Measurements from ENCODE around the gene WDR90. TPM values are rescaled to one million over a fixed set of nuclear protein-coding genes. Genes with fewer than 3 reads are reported as not detected.

WDR90 gene
- total and polyA plus RNA-seq, 2 of the 13 experiments (the other 11 are each of a cell fraction or from before 2014, with no cell fraction given): 14.9 to 28.9 TPM

- 100% methylated on average over 5 of the region's 22 CpGs for WGBS (ENCODE audit: low lambda C conversion rate)
- H4K20me1 ChIP-seq (ENCODE audit: insufficient read depth, low read length): no peaks in the 10 kb centered on the region
- CTCF ChIA-PET (ENCODE audit: low intra/inter-chr PET ratio, low total read pairs): no interaction called here
- H2AFZ ChIP-seq (ENCODE audit: low read length): no peak overlapping the region
- H3K27ac ChIP-seq (ENCODE audit: extremely low read length, insufficient read depth, low read length): no peak overlapping the region
- H3K4me3 ChIP-seq (replicated peaks in 1 of 3; ENCODE audit: insufficient read depth in 1 of 3, low read depth in 2 of 3, low read length in 3 of 3): no peak overlapping the region
- H3K36me3 ChIP-seq (replicated peaks in 1 of 2; ENCODE audit: control insufficient read depth in 1 of 2, insufficient read depth in 2 of 2, low read length in 2 of 2): peaks cover 2 to 3% of the 10 kb centered on the region in 2 experiments; a peak in 1 of 5 replicates
- in situ Hi-C loops (cut with HindIII; ENCODE audit: extremely low pct_ligation_motif_present, low pct_unique_long_range_greater_than_20kb) (no loop called here), intact Hi-C loops (cut with micrococcal nuclease; ENCODE audit: unreplicated experiment) (no loop called here)
- no TSS peak for BruUV-seq (replicated peaks)
- peaks cover 6% of the 10 kb centered on the region for H3K79me2 ChIP-seq (ENCODE audit: insufficient read depth, low read length)
- H3K9ac ChIP-seq (ENCODE audit: insufficient read depth, low read depth, low read length): no peak overlapping the region
- FAIRE-seq (no peak), DNase-seq (ENCODE audit: low spot score) (no peak), ATAC-seq (no peak)
- H3K27me3 ChIP-seq (ENCODE audit: control insufficient read depth in 1 of 2, insufficient read depth in 2 of 2, low read length in 2 of 2): no peaks in the 10 kb centered on the region
- POLR2A ChIA-PET: interaction anchor here (1.8 kb wide), 1 partner anchor 8 kb away, joined by 4 read pairs; no protein-coding TSS in a partner anchor
- H3K4me1 ChIP-seq (ENCODE audit: insufficient read depth, low read length): peaks cover 58% of the 10 kb centered on the region
- peak; percentile 21 for TF ChIP-seq AGO2 (optimal IDR thresholded peaks at IDR 0.05; ENCODE audit: low read depth, low read length)
- no peak for TF ChIP-seq NR1H2 (CRISPR knock-in tag; IDR thresholded peaks at IDR 0.05; ENCODE audit: borderline replicate concordance, low read depth)
- no peak overlapping the region for H3K4me2 ChIP-seq (ENCODE audit: low read depth, low read length)
- H3K9me3 ChIP-seq (ENCODE audit: low read length): no peaks in the 10 kb centered on the region
These were observed 2.7 kb downstream of the WDR90 start for GRCh38 chr16:651844-652243.

- no peak overlapping the region for H3K4me3 ChIP-seq (replicated peaks in 1 of 3; ENCODE audit: insufficient read depth in 1 of 3, low read depth in 2 of 3, low read length in 3 of 3)
- FAIRE-seq (no peak), DNase-seq (ENCODE audit: low spot score) (no peak), ATAC-seq (no peak)
- WGBS (ENCODE audit: low lambda C conversion rate): 92% methylated on average over 22 of the region's 28 CpGs
- intact Hi-C loops (cut with micrococcal nuclease; ENCODE audit: unreplicated experiment) (no loop called here), in situ Hi-C loops (cut with HindIII; ENCODE audit: extremely low pct_ligation_motif_present, low pct_unique_long_range_greater_than_20kb) (no loop called here)
- ChIA-PET CTCF (ENCODE audit: low intra/inter-chr PET ratio, low total read pairs) (no interaction called here), POLR2A (interaction anchor here (1.8 kb wide), 1 partner anchor 9 kb away, joined by 4 read pairs; no protein-coding TSS in a partner anchor)
- H3K36me3 ChIP-seq (replicated peaks in 1 of 2; ENCODE audit: control insufficient read depth in 1 of 2, insufficient read depth in 2 of 2, low read length in 2 of 2): peaks cover 2 to 3% of the 10 kb centered on the region in 2 experiments; a peak in 1 of 5 replicates
- H3K9ac ChIP-seq (ENCODE audit: insufficient read depth, low read depth, low read length): no peak overlapping the region
- H3K9me3 ChIP-seq (ENCODE audit: low read length): no peaks in the 10 kb centered on the region
- no peak overlapping the region for H3K4me2 ChIP-seq (ENCODE audit: low read depth, low read length)
- peaks cover 4% of the 10 kb centered on the region for H3K79me2 ChIP-seq (ENCODE audit: insufficient read depth, low read length)
- peak overlapping the region; percentile 58 for H3K27ac ChIP-seq (ENCODE audit: extremely low read length, insufficient read depth, low read length)
- no peaks in the 10 kb centered on the region for H4K20me1 ChIP-seq (ENCODE audit: insufficient read depth, low read length)
- BruUV-seq (replicated peaks): no TSS peak
- TF ChIP-seq HNRNPL (IDR thresholded peaks at IDR 0.05; ENCODE audit: low read depth, low read length) (0 out of 2 replicates have a peak, but pooled peaks have one; percentile 40), ZBTB7A (CRISPR knock-in tag; IDR thresholded peaks at IDR 0.05) (no peak), ZBTB33 (CRISPR knock-in tag; IDR thresholded peaks at IDR 0.05) (peak; percentile 71)
- H3K27me3 ChIP-seq (ENCODE audit: control insufficient read depth in 1 of 2, insufficient read depth in 2 of 2, low read length in 2 of 2): no peaks in the 10 kb centered on the region
- H3K4me1 ChIP-seq (ENCODE audit: insufficient read depth, low read length): peaks cover 50% of the 10 kb centered on the region
- no peak overlapping the region for H2AFZ ChIP-seq (ENCODE audit: low read length)
These were observed 3.5 kb downstream of the WDR90 start for GRCh38 chr16:652454-653305.
